Non-pigmented ciliary epithelial cell (primary cell): Measurements from ENCODE around the gene OXTR.

Experiments
- DNase-seq: peaks from one replicate; pipeline ENCODE4 v3.0.0-alpha.2; 2010; ENCODE audit warnings: low read depth

OXTR gene

DNA sequence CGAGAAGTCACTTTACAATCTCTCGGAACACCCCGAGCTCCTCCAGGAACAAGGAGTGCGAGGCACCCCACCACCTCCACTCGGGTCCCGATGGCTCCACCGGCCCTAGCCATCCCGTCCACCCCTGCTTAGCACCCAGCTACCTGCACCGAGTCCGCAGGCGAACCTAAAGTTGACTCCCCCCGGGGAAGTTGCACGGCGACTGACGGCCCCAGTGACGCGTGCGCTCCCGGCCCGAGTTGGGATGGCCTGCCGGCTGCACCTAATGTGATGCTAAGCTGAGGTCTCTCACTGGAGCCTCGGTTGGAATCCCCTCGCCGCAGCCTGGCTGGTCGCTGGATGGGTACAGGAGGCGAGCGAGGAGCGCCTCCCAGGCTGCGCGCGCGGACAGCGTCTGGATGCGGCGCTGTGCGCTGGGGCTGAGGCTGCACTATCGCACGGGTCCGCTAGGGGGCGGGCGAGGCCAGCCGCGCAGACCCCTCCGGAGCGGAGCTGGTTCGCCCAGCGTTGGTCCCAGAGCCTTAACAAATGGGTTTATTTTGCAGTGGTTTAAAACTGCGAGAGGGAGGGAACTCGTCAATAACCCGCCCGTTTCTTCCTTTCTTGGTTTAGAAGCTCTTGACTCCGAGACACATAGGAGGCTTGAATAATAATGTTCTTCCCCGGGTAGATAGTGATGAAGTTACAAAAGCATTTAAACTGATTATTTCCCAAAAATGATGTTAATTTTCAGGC, at the start of gene OXTR:
TSS of gene OXTR (minus strand) at position 526 of the 735 bp plus-strand sequence. CDS start 1,426 bp downstream, outside the sequence.
- DNase-seq: peak; percentile 61

DNA sequence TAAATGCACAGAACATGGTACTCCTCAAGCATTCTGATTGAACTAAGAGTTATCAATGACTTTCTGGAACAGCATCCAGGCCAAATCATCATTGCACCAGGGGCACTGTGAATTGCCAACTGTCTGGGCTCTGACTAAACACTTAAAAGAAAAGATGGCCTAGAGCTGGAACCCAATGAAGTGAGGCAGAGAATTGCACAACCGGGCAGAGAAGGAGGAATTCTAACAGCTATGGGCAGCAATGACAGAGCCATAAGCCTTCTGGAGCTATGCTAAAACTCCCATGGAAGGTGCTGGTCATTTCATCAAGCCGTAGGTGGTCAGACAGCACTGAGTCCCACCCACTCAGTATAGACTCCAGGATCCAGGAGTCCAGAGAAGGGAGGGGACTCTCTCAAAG, 48.1 kb upstream of the OXTR start:
- DNase-seq: no peak

DNA sequence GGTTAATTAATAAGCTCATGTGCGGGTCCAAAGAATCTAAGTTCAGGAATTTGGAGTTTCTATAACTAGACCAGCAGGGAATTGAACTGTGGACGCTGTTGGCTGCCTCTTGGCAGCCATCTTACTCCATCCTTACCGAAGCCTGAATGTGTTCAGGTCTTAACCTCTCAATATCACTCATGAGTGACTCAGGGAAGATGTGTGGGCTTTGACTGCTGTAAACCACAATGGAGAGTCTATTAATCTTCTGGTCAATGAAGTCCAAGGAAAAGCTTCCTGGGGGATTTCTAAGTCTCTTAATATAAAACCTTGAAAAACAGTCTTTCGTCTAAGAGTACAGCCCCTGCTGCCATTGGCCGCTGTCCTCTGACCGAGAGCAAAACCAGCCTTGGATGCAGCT, 46.7 kb upstream of the OXTR start:
- DNase-seq: no peak

DNA sequence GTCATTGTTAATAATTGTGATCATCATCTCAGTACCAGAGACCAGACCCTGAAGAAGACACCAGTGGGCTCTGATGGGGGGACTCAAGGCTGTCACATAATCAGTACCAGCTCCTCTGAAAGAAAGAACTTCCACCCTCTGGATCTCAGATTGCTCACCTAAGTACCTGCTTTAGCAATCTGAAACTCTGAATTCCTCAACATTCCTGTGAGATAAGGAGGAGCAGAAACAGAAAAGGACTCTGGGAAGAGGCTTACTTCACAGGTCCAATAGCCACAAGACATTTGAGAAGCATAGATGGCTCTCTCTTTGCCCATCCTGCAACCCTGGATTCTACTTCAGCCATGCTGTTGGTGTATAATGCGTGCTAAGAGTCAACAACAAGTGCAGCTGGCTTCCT, 44.0 kb upstream of the OXTR start:
- DNase-seq: no peak

DNA sequence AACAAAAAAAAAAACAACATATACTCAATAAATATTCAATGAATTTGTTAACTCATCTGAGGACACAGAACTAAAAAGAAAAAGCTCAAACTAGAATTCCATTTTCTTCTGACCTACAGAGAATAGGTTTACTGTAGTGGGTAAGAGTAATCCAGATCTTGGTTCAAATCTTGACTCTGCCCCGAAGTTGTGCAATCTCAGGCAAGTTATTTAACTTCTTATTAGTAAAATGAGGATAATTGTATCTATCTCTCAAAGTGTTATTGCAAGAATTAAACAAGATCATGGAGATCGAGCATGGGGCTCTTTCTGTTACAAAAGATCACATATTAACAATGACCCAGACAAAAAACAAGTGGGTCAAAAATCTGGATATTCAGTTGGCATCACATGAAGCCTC, 41.1 kb upstream of the OXTR start:
- no peak for DNase-seq

DNA sequence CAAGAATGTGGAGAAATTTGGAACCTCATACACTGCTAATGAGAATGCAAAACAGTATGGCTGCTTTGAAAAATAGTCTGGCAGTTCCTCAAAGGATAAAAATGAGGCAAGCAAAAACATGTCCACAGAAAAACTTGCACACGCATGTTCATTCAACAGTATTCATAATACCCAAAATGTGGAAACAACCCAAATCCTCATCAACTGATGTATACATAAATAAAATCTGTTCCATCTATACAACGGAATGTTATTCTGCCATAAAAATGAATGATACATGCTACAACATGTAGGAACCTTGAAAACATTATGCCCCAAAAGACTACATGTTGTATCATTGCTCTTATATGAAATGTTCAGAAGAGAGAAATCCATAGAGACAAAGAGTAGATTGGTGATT, 36.4 kb upstream of the OXTR start:
- DNase-seq: no peak

DNA sequence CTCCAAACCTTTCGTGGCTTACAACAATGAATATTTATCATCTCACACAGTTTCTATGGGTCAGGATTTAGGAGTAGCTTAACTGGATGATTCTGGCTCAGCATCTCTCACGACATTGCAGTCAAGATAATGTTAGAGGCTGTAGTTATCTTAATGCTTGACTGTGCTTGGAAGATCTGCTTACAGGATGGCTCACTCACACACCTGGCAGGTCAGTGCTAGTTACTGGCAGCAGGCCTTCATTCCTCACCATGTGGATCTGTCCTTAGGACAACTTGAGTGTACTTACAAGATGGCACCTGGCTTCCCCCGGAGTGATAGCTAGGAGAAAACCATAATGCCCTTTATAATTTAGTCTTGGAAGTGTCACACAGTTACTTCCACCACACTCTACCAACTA, 32.8 kb upstream of the OXTR start:
- no peak for DNase-seq

DNA sequence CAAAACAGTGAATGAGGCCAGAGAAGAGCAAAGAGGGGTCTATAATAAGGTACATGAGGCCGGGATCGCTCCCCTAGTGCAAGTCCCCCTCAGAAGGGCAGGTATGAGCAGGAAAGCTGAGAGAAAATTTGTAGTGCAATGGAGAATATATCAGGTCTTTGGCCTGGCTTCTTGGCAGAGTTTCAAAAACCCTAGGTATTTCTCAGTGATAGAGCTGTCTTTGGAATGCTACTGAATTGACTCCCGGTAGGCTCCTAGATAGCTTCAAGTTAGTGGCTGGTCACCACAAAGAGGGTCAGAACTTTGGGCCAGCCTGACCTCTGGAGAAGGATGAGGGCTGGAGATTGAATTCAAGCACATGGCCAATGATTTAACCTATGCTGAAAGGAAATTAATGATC, 30.6 kb upstream of the OXTR start:
- DNase-seq: no peak

DNA sequence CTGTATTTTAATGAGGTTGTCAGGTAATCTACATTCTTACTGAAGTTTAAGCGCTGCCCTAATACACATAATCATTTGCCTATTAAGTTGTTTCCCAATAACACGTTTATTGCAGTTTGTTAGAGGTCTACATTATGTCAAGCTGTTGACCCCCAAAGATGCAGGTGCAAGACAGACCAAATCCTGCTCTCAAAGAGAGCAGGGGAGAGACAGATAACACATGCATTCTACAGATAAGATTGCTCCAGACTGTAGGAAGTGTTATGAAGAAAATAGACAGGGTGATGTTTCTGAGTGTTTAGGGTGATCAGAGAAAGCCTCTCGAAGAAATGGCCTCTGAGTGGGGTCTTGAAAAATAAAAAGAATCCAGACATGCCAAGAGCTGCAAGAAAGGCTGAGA, 24.8 kb upstream of the OXTR start:
- DNase-seq: no peak

DNA sequence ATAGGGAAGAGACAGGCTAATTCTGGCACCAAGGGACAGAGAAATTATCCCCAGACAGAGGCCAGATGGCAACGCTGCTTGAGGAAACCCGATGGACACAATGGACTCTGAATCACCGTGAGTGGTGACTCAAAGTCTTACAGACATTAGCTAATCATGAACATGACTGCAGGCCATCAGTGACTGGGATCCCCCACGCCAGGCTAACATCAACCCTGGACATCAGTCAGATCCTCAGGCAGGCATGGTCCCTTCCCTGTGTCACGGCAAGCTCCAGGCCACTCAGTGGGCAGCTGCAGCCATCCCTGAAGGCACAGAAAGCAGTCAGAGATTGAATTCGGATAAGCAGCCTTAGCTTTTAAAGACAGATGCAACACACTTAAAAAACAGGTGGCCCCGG, 23.8 kb upstream of the OXTR start:
- DNase-seq: no peak

DNA sequence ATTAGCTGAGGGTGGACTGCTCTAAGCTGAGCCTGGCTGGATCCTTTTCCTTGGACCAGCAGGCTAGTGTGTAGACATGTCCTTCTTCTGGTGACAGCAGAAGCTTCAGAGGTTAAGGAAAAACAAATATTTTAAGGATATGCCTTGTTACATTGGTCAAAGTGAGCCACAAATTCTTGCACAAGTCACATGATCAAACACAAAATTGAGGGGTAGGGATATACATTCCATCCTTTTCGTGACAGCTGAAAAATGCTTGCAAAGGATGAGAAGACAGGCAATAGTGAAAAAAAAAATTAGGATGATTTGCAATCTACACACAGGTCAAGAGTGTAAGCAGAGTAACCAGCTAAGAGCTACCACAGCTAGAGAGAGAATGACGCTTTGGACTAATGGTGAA, 21.1 kb upstream of the OXTR start:
- no peak for DNase-seq

DNA sequence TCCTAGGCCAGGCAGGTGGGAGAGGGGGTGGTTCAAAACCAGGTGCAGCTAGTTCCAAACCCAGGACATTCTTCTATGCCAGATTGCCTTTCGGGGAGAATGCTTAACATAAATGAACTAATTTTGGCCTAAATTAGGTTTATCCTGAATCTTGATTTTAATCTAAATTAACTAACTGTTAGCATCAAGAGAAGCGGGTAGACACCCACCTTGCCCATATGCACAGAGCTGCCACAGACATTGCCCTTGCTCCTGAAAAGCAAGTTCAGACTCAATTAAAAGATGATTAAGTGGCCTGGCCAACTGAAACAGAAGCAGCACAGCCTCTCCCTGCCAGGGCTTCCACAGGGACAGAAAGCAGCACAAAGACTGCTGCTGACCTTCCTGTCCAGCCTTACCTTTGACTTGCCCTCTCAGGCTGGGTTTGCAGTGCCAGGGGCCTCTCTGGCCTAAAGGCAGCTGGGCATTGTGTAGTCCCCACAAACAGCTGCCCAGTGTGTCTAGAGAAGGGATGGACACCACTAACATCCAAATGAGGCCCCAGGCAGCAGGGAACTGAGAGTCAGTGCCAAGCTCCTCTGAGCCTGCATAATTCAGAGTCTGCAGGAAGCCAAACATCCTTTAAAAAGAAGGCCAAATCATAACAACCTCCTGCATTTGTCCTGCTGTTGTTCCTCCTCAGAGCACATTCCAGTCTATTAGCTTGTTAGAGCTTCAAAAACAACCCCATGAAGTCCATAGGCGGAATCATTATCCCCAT, 15.4 kb upstream of the OXTR start:
- DNase-seq: no peak

DNA sequence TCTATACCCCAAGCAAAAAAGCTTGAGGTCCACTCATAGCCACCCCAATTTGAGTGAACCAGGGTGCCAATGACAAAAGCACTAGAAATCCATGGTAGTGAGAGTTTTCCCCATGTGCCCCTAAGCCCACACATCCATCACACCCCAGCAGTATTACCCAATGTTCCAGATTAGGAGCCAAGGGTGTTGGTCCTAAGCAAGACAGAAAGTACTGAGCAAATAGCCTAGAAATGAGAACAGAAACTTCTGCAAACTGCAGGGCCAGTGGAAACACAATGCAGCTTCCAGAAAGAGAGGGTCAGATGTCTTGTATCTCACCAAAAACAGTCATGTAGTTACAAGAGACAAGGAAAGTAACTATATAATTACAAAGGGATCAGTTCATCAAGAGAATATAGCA, 10.9 kb upstream of the OXTR start:
- no peak for DNase-seq

DNA sequence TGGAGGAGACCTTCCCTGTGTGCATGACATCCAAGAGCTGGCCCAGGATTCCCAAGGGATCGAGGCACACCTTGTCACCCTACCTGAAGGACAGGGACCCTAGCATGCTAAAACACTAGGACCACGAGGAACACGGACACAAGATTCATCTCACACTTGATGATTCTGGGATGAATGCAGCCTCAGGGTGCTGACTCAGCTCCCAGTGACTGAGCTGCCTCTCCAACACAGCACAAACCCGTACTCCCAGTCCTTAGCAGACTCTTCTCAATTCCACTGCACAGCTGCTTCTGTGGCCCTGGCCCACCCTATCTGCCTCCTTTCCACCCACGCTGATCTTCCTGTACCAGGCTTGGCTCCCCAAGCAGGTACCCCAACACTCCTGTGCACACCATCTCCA, 9.1 kb upstream of the OXTR start:
- no peak for DNase-seq

DNA sequence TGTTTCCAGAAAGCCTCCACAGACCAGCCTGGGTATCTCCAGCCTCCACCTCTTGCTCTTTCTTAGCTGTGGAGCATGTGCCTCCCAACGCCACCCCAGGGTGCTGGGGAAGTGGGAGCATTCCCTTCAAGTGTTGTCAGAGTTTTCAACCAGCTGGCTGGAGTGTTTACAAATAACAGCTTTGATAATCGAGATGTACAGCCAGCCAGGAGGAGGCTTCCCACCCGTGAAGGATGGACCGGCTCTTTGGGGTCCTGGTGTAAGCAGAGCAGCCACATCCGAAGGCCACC, 8.5 kb upstream of the OXTR start:
- no peak for DNase-seq

DNA sequence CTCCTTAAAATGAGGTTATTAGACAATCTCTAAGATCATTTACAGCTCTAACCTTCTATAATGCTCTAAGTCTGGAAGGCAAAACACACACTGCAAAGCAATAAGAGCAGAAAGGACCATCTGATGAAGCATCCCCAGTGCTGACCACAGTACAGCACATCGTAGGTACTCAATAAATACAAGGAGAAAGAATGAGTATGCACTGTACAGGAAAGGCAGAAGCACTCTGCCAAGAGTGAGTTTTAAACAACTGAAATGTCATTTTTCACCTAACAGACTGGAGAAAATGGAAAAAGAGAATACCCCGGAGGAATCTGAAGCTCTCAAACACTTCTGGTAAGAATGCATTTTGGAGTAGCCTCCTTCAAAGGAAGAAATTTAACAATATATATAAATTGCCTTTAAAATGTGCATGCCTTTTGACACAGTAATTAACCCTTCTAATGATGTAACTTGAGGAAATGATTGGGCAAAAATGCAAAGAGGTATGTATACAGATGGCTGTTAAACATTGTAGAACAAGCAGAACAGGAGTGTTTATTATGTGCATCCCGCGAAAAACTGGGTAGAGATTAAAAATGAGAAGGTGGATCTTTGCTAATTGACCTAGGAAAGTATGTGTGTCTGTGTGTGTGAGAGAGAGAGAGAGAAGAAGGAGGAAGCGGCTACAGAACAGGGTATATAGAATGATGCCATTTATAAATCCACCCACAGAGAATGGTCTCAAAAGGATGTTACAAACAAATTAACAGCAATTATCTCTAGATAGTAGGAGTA, 8.0 kb upstream of the OXTR start:
- no peak for DNase-seq

DNA sequence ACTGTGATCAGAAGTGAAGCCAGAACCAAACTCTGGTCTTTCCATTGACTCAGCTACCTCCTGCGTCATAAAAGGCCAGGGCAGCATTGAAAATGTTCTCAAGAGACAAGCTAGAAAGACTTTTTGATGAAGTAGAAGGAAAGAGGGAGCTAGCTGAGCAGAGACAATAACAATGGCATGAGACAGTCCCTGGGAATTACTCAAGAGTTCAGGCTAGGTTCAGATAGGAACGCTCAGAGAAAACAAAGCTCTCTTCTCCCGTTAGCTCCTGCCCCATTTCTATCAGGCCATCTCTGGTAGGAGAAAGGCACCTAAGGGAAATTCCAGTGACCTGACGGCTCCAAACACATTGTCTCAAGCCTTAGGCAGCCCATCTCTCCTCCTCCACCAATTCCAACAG, 7.0 kb upstream of the OXTR start:
- peak; percentile 95 for DNase-seq

DNA sequence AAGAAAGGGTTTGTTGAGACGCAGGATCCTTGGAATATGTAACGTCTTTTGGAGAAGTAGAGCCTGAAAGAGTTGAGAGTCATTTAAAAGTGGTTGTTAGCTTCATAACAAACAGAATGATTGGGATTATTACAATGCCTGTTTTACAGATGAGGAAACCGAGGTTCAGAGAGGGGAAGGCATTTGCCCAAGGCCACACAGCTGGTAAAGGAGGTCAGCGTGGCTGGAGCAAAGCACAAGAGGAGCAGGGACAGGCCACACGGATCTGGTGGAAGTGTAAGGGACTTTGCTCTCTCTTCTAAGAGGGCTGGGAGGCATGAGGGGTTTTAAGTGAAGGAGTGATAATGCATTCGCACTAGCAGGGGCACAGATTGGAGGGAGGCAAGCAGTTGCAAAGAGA, 6.2 kb upstream of the OXTR start:
- no peak for DNase-seq

DNA sequence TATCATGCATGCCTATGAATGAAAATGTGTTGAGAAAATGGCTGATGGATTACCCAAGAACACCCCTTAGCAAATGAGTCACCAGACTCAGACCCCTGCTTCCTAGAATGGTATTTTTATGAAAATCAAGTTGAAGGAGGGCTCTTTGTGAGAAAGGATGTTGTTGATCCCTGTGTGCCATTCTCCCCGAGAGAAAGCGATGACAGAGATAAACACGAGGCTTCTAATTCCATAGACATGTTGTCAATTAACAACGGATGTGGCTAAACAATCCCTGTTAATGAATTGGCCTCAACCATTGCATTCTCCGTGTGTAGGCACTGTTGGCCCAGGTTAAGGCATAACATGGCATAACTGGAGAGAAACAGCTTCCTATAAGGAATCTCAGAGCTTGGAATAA, 5.8 kb upstream of the OXTR start:
- DNase-seq: no peak

DNA sequence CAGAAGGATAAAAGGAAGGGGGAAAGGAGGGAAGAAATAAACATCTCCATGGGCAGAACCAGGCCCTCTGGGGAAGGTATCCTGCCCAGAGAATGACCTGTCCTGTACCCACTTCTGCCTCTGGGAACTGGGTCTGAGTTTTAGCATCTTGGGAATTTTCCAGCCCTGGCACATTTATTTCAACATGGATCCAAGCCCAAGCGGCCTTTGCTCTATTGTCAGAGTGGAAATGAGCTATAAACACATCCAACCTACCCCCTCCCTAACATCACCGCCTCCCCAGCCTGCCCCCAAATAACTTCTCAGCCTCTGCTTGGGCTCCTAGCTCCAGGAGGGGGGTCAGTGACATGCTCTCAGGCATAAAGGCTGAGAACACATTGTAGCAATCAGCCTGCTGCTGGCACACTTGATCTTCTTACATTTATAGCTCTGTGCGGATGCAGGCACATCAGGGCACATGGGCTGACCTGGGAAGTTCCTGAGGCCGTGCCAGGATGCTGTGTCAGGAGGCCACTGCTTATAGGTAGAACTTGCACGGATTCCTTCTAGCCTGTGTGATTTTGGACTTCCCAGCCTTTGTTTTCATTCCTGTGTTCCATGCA, 4.6 kb upstream of the OXTR start:
- no peak for DNase-seq

DNA sequence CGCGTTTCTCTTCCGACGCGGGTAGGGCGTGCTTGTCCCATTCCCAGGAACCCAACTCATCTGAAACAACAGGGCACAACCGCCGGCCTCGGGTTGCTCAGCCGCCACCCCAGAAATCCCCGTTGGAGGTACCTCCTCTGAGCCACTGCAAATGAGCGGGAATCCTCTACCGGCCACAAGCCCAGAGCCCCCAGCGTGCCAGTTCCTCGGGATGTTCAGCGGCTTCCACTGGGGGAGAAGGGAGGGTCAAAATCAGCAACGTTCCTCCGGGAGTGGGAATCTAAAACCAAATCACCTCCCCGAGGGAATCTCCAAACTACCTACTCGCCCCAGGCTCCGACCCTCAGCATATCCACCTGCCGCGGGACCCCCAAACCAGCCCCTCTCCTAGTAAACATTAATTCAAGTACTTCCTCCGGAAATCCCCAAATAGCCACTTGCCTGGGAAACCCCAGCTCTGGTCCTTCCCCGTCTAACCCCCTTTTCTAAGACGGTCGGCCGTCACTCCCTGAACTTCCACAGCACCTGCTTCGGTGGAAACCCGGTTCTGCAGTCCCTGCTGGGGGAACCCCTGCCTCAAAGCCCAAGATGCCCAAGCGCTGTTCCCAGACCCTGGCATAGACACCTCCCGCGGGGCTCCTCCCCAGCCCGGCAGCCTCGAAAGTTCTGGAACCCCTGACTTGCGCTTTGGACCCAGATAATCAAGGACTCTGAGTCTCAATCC, 887 bp downstream of the OXTR start:
- no peak for DNase-seq

DNA sequence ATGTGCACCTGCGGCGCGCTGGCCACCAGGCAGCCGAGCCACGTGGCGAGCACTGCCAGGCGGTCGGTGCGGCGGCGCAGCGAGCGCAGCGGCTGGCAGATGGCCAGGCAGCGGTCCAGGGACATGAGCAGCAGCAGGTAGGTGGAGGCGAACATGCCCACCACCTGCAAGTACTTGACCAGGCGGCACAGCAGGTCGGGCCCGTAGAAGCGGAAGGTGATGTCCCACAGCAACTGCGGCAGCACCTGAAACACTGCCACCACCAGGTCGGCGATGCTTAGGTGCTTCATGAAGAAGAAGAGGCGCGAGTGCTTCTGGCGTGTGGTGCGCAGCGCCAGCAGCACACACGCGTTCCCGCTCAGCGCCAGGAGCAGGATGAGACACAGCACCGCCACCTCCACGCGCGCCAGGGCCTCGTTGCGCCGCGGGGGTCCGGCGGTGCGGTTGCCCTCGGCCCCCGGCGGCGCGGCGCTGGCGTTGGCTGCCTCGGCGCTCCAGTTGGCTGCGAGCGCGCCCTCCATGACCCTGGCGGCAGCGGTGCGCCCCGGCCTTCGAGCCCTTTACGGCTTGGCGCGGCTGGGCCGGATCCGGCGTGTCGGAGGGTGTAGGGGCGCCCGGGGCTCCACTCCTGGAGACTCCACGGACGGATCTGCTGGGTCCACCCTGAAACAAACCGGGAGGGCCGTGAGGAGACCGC, 1.6 kb downstream of the OXTR start:
- no peak for DNase-seq
